ENCODE data around the gene FRAT2.

The FRAT2 gene

DNA sequence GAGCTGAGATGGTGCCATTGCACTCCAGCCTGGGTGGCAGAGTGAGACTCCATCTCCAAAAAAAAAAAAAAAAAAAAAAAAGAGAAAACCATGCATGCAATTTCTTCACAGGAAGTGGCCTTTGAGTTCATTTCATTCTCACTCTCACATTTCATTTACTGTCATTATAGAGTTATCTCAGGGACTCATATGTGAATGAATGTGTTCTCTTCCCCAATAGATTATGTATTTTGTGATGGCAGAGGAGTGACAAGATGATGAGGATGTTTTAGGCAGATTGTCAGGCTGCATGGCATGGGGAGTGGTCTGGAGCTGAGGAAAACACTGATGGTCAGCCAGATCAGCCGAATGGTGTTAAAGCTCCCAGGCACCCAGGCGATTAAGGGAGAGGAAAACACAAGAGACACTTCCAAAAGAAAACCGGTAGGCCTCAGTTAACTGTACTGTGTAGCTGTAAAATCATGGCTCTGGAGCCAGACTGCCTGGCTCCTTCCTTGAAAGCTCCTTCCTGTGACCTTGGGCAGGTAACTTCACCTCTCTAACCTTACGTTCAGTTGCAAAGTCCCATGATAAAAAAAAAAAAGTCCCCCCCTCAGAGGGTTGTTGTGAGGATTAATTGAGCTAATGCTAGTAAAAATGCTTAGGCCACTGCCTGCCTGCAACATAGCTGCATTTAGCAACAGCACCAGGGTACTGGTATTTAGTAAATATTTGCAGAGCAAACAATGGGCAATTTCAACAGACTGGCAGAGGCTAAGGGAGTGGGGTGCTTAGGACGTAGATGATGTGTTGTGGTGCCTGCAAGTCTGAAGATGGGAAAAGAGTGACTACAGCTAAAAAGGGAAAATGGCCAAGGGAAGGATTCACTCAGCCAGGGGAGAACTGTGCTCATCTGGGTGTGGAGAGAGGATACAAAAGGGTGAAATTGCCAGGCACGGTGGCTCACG lies 6.9 kb downstream of the FRAT2 start:
- DNase-seq (ENCODE audit: insufficient read length, low spot score) = no peak
- FAIRE-seq = no peak

DNA sequence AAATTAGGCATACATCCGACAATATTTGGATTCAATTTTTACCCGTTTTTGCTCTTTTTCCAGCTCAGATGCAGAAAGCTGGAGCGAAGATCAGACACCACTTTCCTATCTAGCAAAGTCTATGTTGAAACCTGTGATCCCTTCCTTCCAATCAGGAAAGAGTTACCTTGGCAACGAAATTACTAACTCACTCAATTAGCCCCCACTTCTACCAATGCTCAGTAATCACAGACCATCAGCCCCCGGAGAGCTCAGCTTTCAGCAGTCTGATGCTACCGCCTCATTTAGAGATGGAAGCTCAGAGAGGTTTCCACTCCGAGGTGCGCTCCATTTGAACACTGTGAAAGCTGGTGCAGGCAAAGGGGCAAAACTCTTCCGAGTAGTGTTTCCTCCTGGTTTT lies 8.8 kb downstream of the FRAT2 start:
- no peak for FAIRE-seq
- no peak for DNase-seq (ENCODE audit: insufficient read length, low spot score)

DNA sequence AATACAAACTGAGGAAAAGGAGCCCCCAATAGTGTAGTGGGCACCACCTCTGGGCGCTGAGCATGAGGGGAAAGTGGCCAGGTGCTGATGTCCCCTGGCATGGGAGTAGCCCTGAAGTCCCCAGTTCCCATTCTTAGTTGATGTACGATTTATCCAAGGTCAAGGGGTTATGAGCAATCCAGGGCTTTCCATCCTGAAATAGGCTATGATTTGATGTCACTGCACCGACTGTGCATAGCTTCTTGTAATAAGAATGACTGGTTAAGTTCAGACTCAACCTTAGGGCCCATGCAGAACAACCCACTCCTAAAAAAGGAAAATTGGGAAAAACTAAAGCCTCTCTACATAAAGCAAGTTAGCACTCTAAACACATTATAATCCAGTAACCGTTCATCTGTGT lies 11.0 kb downstream of the FRAT2 start:
- DNase-seq (ENCODE audit: insufficient read length, low spot score) = no peak
- FAIRE-seq = no peak

DNA sequence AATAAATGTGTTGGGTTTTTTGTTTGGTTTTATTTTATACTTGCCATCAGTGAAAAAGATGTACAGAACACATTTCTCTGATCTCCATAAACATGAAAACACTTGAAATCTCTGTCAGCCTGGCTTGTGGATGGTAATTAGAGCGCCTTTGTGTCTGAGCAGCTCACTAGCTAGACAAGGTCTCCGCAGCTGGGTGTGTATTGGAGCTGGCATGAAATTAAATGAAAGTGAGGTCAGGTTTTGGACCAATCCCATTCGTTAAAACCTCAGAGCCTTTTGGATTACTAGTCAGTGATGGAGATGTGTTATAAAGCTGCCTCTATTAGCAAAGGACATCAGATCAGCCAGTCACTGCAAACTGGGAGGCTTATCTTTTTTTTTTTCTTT lies 12.7 kb downstream of the FRAT2 start:
- FAIRE-seq = no peak
- DNase-seq (ENCODE audit: insufficient read length, low spot score) = no peak

DNA sequence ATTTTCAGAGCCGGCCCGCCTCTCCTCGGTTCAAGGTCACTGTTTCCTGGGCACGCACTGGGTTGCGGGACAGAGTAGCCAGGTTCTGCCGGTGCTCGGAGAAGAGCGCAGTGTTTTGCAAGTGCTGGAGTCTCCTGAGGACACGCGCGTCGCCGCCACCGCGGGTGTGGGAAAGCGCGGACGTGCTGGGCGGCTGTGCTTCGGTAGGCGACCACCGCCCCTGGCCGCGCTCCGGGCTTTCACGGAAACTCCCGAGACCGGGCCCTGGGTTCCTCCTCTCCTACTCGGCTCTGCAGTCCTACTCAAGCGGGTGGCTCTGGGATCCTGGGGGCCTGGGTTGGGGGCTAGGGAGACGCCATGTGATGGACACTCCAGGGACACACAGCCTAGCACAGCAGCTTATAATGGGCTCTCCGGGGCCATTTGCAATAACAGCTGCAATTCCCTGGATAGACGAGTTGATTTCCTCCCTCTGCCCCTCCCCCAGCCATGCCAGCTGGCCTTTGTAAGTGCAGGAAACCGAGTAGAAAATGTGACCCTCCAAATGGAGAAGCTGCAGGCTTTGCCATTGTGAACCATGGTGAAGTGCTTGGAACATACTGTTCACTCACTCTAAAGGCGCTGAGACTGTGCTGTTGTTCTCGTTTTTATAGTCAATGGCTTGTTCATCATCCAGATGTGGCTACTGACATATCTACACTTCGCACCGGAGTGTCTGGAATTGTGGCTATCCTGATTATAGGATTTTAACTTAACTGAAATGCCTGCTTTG lies 13.3 kb downstream of the FRAT2 start:
- no peak for FAIRE-seq
- no peak for DNase-seq (ENCODE audit: insufficient read length, low spot score)

DNA sequence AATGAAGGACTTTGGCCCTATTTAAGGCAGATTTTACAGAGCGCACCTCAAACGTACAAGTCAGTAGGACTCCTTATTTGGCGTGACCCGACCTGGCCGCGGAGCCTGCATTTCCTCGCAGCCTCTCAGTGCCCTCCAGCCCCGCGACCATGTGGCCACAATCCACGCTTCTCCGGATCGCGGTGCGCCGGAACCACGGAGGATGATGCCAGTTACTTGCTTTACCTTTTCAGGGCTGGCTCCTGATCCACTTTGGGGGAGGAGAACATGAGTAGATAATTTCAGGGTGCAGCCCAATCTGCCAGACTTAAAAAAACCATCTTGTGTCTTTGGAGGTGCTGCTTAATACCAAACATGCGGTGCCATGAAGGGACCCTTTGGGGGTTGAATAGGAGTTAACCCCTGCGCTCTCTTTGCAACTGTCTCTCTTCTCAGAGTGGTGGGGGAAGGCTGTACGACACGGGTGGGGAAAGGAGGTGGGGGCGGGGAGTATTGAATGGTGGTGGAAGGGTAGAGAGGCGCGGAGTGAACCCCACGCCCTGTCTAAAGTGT lies 14.0 kb downstream of the FRAT2 start:
- DNase-seq (ENCODE audit: insufficient read length, low spot score) (no peak), FAIRE-seq (no peak)

DNA sequence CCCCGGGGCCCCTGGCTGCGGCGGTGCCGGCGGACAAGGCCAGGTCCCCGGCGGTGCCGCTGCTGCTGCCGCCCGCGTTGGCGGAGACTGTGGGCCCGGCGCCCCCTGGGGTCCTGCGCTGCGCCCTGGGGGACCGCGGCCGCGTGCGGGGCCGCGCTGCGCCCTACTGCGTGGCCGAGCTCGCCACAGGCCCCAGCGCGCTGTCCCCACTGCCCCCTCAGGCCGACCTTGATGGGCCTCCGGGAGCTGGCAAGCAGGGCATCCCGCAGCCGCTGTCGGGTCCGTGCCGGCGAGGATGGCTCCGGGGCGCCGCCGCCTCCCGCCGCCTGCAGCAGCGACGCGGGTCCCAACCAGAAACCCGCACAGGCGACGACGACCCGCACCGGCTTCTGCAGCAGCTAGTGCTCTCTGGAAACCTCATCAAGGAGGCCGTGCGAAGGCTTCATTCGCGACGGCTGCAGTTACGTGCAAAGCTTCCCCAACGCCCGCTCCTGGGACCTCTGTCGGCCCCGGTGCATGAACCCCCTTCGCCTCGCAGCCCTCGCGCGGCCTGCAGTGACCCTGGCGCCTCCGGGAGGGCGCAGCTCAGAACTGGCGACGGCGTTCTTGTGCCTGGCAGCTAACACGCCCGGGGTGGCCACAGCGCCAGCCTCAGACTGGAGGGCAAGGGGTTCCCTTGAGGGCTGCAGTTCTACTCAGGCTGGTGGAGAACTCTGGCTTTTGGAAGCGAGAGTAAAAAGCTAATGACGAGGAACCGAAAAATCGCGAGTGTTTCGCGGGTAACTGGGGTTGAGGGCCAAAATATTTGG lies 14.7 kb downstream of the FRAT2 start:
- FAIRE-seq (no peak), DNase-seq (ENCODE audit: insufficient read length, low spot score) (no peak)

DNA sequence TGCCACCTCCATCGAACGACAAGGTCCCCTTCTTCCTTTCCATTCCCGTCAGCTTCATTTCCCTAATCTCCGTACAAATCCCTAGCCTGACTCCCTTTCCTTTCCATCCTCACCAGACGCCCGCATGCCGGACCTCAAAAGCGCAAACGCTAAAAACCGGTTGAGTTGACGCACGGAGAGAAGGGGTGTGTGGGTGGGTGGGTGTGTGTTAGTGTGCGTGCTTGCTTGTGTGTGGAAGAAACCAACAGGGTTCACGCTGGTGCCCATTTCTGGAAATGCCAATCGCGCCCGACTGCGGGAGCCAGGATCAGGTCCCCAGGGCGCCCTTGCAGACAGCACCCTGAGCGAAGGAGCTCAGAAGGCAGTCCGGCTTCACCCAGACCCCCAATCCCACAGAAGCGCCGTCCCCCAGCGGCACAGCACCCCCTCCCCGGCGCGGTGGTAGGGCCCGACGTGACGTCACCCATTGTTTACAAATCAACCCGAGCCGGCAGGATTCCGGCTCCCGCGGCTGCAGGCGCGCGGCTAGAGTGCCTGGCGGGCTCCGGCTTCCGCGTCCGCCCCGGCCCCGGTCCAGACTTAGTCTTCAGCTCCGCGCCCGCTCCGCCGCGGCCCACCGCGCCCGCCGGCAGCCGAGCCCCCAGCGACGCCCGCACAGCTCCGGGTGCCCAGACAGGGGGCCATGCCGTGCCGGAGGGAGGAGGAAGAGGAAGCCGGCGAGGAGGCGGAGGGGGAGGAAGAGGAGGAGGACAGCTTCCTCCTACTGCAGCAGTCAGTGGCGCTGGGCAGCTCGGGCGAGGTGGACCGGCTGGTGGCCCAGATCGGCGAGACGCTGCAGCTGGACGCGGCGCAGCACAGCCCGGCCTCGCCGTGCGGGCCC lies 15.5 kb downstream of the FRAT2 start, which contains the start of gene FRAT1:
Gene FRAT1, plus strand, starts transcription at position 500 of the 880 bp plus-strand sequence. Its CDS starts 183 bp downstream, at position 683.
- FAIRE-seq (peak; percentile 93), DNase-seq (ENCODE audit: insufficient read length, low spot score) (peak; percentile 83)

DNA sequence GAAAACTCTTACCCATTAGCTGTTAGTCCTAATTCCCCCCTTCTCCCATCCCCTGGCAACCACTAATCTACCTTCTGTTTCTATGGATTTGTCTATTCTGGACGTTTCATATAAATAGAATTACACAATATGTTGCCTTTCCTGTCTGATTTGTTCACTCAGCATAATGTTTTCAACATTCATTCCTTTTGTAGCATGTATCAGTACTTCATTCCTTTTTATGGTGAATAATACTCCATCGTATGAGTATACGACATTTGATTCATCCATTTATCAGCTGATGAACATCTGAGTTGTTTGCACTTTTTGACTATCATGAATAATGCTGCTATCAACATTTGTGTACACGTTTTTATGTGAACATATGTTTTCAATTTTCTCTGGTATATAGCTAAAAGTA lies 19.9 kb downstream of the FRAT2 start:
- no peak for FAIRE-seq
- DNase-seq (ENCODE audit: insufficient read length, low spot score) = no peak

DNA sequence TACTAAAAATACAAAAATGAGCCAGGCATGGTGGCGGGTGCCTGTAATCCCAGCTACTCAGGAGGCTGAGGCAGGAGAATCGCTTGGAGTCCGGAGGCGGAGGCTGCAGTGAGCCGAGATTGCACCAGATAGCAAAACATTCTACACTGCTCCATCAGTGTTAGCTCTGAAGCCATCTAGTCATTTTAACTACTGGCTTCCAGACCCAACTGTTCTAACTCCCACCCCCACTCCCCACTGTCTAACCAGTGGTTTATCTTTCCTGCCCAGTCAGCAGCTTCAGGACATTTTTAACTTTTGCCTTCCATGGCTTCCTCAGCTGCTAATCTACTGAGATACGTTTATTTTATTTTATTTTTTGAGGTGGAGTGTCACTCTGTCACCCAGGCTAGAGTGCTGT lies 21.6 kb downstream of the FRAT2 start:
- FAIRE-seq (no peak), DNase-seq (ENCODE audit: insufficient read length, low spot score) (no peak)

DNA sequence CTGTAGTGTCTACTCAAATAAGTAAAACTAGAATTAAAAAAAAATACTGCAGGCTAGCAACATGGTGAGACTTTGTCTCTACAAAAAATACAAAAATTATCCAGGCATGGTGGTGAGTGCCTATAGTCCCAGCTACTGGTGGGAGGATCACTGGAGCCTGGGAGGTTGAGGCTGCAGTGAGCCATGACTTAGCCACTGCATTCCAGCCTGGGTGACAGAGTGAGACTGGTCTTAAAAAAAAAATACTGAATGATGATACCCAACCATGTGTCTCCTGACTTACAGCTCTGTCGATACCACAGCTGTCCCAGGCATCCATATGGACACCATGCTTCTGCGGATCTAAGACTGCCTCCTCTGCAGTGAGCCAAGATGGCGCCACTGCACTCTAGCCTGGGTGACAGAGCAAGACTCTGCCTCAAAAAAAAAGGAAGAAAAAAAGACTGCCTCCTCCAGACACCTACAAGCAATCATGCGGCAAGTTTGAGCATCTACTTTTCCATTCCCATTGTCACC lies 23.4 kb downstream of the FRAT2 start:
- FAIRE-seq = no peak

DNA sequence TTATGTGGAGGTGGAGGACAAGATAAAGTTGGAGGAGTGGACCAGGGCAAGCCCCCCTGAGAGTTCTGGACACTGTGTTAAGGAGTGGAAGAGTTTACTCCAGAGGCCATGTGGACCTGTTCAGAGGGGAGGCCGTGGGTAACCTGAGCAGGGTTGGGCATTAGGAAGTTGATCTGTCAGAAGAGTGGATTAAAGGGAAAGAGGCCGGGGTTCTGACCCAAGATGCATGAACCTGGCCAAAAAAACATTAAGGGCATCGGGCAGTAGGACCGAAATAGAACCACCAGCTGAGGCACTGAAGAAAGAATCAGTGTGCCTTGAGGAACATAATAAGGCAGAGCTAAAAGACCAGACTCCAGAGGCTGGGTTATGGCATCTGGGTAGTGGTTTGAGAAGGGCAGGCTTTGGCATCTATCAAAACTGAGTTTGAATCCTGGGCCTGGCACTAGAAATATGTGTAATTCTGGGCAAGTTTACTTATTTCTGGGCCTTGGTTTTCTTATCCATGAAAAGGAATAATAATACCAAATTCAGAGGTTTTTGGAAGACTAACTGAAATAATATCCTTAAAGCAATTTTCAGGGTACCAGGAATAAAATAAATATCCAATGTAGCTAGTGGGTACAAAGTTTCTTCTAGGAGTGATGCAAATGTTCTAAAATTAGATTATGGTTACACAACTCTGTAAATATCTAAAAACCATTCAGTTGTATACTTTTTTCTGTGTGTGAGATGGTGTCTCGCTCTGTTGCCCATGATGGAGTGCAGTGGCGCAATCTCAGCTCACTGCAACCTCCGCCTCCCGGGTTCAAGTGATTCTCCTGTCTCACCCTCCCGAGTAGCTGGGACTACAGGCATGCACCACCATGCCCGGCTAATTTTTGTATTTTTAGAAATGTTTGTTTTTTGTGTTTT lies 26.4 kb downstream of the FRAT2 start:
- FAIRE-seq (no peak), DNase-seq (ENCODE audit: insufficient read length, low spot score) (no peak)

More for the DNA sequence above, 23.4 kb downstream of the FRAT2 start:
- no peak for DNase-seq (ENCODE audit: insufficient read length, low spot score)

DNA sequence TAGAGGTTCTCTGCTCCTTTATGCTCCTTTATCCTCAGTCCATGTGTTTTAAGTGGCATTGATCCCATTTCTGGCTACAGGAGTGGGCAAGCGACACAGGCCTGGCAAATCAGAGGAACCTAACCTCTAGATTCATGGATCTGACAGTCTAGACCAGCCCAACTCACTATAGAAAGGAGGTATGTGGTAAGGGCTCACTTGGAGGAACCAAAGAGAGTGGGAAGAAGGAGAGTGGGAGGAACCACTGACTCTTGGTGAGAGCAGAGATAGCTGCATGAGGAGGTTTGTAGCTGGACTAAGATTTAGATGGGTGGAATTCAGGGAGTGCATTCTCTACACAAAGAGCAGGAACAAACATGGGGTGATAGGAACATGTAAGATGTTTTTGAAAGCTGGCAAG lies 27.1 kb downstream of the FRAT2 start:
- no peak for FAIRE-seq

DNA sequence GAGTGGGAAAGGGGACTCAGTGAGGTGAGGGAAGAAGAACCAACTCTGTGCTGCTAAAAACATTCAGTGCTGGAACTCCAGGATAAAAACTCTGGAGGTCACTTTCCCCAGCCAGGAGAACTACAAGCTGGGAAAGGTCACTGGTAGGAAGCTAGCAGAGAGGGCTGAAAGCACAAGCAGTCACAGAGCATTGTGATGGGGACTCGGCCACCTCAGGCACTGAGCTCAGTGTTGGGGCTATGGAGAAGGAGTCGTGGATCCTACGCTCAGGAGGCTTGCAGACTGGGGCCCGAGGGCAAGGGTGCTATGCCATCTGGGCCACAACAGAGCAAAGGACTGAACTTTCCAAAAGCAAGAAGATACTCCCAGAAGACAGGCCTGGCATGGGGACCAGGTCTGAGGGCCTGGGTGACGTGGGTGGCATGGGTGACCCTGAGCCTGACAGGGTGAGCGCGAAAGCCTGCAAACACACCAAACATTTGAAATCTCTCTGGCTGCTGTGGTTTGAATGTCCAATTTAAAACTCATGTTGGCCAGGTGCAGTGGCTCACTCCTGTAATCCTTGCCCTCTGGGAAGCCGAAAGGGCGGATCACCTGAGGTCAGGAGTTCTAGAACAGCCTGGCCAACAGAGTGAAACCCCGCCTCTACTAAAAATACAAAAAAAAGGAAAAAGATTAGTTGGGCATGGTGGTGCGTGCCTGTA lies 32.3 kb downstream of the FRAT2 start:
- FAIRE-seq (no peak), DNase-seq (ENCODE audit: insufficient read length, low spot score) (no peak)

More for the DNA sequence above, 27.1 kb downstream of the FRAT2 start:
- DNase-seq (ENCODE audit: insufficient read length, low spot score) = no peak

DNA sequence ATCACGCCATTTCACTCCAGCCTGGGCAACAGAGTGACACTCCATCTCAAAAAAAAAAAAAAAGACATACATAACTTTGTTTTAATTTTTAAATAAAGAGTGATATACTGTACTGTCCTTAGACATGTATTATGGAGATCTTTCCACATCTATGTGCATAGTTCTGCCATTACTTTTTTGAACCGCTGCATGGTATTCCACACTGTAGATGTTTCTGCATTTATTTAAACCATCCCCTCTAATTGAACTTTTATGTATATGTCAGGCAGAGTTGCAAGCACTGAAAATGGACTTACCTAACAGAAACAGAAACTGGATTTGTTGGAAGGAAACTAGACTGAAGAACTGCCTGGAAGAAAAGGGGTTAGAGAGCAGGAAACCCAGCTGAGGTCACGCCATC lies 33.5 kb downstream of the FRAT2 start:
- DNase-seq (ENCODE audit: insufficient read length, low spot score) (no peak), FAIRE-seq (no peak)

DNA sequence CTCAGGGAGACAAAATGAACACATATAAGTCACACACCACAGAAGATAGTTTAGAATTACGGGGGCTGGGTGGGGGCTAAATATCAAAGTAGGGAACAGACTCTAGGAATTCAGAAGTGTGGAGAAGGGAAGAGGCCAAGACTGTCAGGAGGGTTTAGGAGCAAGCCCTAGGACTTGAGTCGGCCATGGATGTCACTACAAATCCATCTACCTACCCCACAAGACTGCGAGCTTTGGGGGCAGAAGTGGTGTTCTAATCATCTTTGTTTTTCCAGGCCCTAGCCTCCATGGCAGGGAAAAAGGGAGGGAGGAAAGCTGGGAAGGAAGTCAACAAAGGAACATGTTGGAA lies 36.3 kb downstream of the FRAT2 start:
- DNase-seq (ENCODE audit: insufficient read length, low spot score) (no peak), FAIRE-seq (no peak)

DNA sequence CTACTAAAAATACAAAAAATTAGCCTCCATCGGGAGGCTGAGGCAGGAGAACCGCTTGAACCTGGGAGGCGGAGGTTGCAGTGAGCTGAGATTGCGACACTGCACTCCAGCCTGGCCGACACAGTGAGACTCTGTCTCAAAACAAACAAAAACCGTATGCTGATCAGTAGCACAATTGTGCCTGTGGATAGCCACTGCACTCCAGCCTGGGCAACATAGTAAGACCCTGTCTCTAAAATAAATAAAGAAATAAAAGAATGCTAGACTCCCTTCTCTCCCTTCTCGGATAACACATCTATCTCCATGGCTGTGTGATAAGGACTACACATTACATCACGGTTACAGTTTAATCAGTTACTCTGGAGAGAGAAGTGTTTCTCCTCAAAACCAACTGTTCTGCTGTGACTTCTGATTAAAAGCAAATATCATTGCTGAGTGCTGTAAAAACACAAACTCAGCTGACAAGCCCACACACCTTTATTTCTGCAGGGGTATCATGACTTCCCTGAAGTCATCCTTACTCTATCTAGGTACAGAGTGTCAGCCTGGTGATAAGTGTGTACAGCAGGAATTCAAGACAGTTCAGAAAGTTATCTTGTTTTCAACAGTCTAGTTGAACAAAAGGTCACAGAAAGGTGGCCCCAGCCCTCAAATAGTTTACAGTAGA lies 36.8 kb downstream of the FRAT2 start:
- DNase-seq (ENCODE audit: insufficient read length, low spot score) (no peak), FAIRE-seq (no peak)

All from HTR-8/SVneo (cell line).